WTC11 (cell line): ENCODE data around the gene LARP1.

Experiments
- ATF2 ChIP-seq: sonication (generic); formaldehyde crosslinking; IDR thresholded peaks from 2 replicates; pipeline ENCODE4 v1.8.1; 2022; ENCODE audit warnings: low read depth, missing genetic modification reagents, borderline replicate concordance
- CBFB ChIP-seq: sonication (generic); formaldehyde crosslinking; IDR thresholded peaks from 2 replicates; pipeline ENCODE4 v1.8.1; 2022; ENCODE audit warnings: mild to moderate bottlenecking, low read depth, missing genetic modification reagents
- CREB1 ChIP-seq: sonication (generic); formaldehyde crosslinking; IDR thresholded peaks from 2 replicates; pipeline ENCODE4 v1.8.0; 2023; ENCODE audit warnings: mild to moderate bottlenecking, missing genetic modification reagents
- CTCF ChIP-seq: fragments of 200-600 bp; IDR thresholded peaks from 2 replicates; pipeline ENCODE4 v1.8.0; 2022; ENCODE audit warnings: antibody characterized with exemption
- E2F5 ChIP-seq: sonication (generic); formaldehyde crosslinking; IDR thresholded peaks from 2 replicates; pipeline ENCODE4 v1.8.1; 2022; ENCODE audit warnings: mild to moderate bottlenecking, moderate library complexity, missing genetic modification reagents
- FOXK1 ChIP-seq: sonication (generic); formaldehyde crosslinking; IDR thresholded peaks from 2 replicates; pipeline ENCODE4 v1.8.0; 2022; ENCODE audit warnings: mild to moderate bottlenecking, moderate library complexity, missing genetic modification reagents
- FOXP4 ChIP-seq: sonication (generic); formaldehyde crosslinking; IDR thresholded peaks from 2 replicates; pipeline ENCODE4 v1.8.0; 2022; ENCODE audit warnings: mild to moderate bottlenecking, missing genetic modification reagents
- GABPB1 ChIP-seq: sonication (generic); formaldehyde crosslinking; IDR thresholded peaks from 2 replicates; pipeline ENCODE4 v1.8.1; 2023; ENCODE audit warnings: mild to moderate bottlenecking, missing genetic modification reagents
- MAX ChIP-seq: sonication (generic); formaldehyde crosslinking; IDR thresholded peaks from 2 replicates; pipeline ENCODE4 v1.8.0; 2022; ENCODE audit warnings: mild to moderate bottlenecking, missing genetic modification reagents
- NR2C2 ChIP-seq: sonication (generic); formaldehyde crosslinking; IDR thresholded peaks from 2 replicates; pipeline ENCODE4 v1.8.0; 2022; ENCODE audit warnings: mild to moderate bottlenecking, missing genetic modification reagents
- NR3C1 ChIP-seq: sonication (generic); formaldehyde crosslinking; conservative IDR thresholded peaks from 2 replicates; pipeline ENCODE4 v1.8.1; 2023; ENCODE audit warnings: low read depth, mild to moderate bottlenecking, missing genetic modification reagents
- TP53 ChIP-seq: sonication (generic); formaldehyde crosslinking; IDR thresholded peaks from 2 replicates; pipeline ENCODE4 v1.8.1; 2023; ENCODE audit warnings: mild to moderate bottlenecking, missing genetic modification reagents
- ZBTB21 ChIP-seq: sonication (generic); formaldehyde crosslinking; IDR thresholded peaks from 2 replicates; pipeline ENCODE4 v1.8.1; 2023; ENCODE audit warnings: mild to moderate bottlenecking, missing genetic modification reagents, borderline replicate concordance
- ZNF671 ChIP-seq: fragments of 250-450 bp; sonication (Bioruptor Pico); IDR thresholded peaks from 2 replicates; pipeline ENCODE4 v1.8.0; 2021; ENCODE audit warnings: mild to moderate bottlenecking

- no peak for TF ChIP-seq CTCF
- TF ChIP-seq GABPB1: no peak
- TF ChIP-seq FOXP4 (CRISPR knock-in tag): no peak
- TF ChIP-seq ZNF671 (CRISPR knock-in tag): no peak
- no peak for TF ChIP-seq CBFB
- TF ChIP-seq ATF2 (CRISPR knock-in tag): no peak
- TF ChIP-seq E2F5 (CRISPR knock-in tag): no peak
- no peak for TF ChIP-seq MAX (CRISPR knock-in tag)
- no peak for TF ChIP-seq CREB1
- no peak for TF ChIP-seq NR3C1 (CRISPR knock-in tag)
- TF ChIP-seq ZBTB21 (CRISPR knock-in tag): no peak
- no peak for TF ChIP-seq FOXK1 (CRISPR knock-in tag)
- TF ChIP-seq TP53 (CRISPR knock-in tag): no peak
- no peak for TF ChIP-seq NR2C2 (CRISPR knock-in tag)
These were observed 23.4 kb downstream of the LARP1 start for GRCh38 chr5:154778534-154778933.
